HEK293 (cell line): ENCODE data around the gene ATP6V1B1.

Experiments
- CTCF ChIA-PET: fragments of 350-600 bp; formaldehyde crosslinking; extraction: SDS; loops from one replicate; lab custom pipeline; 2021; ENCODE audit warnings: antibody characterized with exemption; lab: Yijun Ruan, JAX
- POLR2A ChIA-PET: fragments of 300-600 bp; formaldehyde crosslinking; extraction: SDS; loops from one replicate; lab custom pipeline; 2020; ENCODE audit warnings: antibody characterized with exemption, inconsistent platforms; lab: Yijun Ruan, JAX
- H3K27ac ChIP-seq: fragments of 200-500 bp; sonication (Bioruptor generic); 2 replicates; pipeline ENCODE4 v1.5.1; 2014; ENCODE audit warnings: low read depth, low read length, control low read depth, inconsistent platforms; ENCODE audit errors: extremely low read depth
- H3K36me3 ChIP-seq, 2 experiments: fragments of 200-500 bp in 1 of 2; sonication (Bioruptor generic) in 1 of 2; 1 replicate in 1 of 2; 2 replicates in 1 of 2; pipeline ENCODE4 v1.5.1; 2014 to 2017; ENCODE audit warnings: inconsistent platforms in 2 of 2, low read length in 2 of 2; ENCODE audit not compliant: control insufficient read depth in 2 of 2, insufficient read depth in 1 of 2
- H3K4me1 ChIP-seq: fragments of 200-500 bp; sonication (Bioruptor generic); 2 replicates; pipeline ENCODE4 v1.5.1; 2014; ENCODE audit warnings: mild to moderate bottlenecking, low read length, inconsistent platforms; ENCODE audit not compliant: control insufficient read depth, insufficient read depth
- H3K4me3 ChIP-seq: 2 replicates; pipeline ENCODE4 v1.5.1; 2011; ENCODE audit warnings: low read depth, mild to moderate bottlenecking, control low read depth, low read length, moderate library complexity
- H3K9me3 ChIP-seq: fragments of 200-500 bp; sonication (Bioruptor generic); 2 replicates; pipeline ENCODE4 v1.5.1; 2014; ENCODE audit warnings: low read depth, low read length, inconsistent platforms; ENCODE audit not compliant: control insufficient read depth, insufficient read depth
- GFI1B ChIP-seq: fragments of 450-650 bp; formaldehyde crosslinking; IDR thresholded peaks from 2 replicates; pipeline ENCODE4 v1.5.1; 2016; ENCODE audit warnings: missing biosample characterization, missing genetic modification characterization
- GLIS1 ChIP-seq: fragments of 450-650 bp; formaldehyde crosslinking; IDR thresholded peaks from 2 replicates; pipeline ENCODE4 v1.5.1; 2016; ENCODE audit warnings: missing biosample characterization, missing genetic modification characterization
- HOXC10 ChIP-seq: sonication (generic); formaldehyde crosslinking; IDR thresholded peaks from 2 replicates; pipeline ENCODE4 v1.8.1; 2023; ENCODE audit warnings: mild to moderate bottlenecking, missing genetic modification reagents
- PRDM10 ChIP-seq: fragments of 450-650 bp; formaldehyde crosslinking; IDR thresholded peaks from 2 replicates; pipeline ENCODE4 v1.5.1; 2016; ENCODE audit warnings: missing biosample characterization, missing genetic modification characterization
- ZBTB8A ChIP-seq: fragments of 450-650 bp; formaldehyde crosslinking; IDR thresholded peaks from 2 replicates; pipeline ENCODE4 v1.5.1; 2016; ENCODE audit warnings: missing biosample characterization, missing genetic modification characterization
- ZEB2 ChIP-seq: fragments of 450-650 bp; formaldehyde crosslinking; IDR thresholded peaks from 2 replicates; pipeline ENCODE4 v1.5.1; 2016; ENCODE audit warnings: missing biosample characterization, missing genetic modification characterization
- ZNF248 ChIP-seq: fragments of 450-650 bp; formaldehyde crosslinking; IDR thresholded peaks from 2 replicates; pipeline ENCODE4 v1.5.1; 2017; ENCODE audit warnings: missing biosample characterization, missing genetic modification characterization
- ZNF292 ChIP-seq: fragments of 450-650 bp; formaldehyde crosslinking; IDR thresholded peaks from 2 replicates; pipeline ENCODE4 v1.5.1; 2016; ENCODE audit warnings: low read depth, missing biosample characterization, missing genetic modification characterization, borderline replicate concordance
- ZNF426 ChIP-seq: fragments of 450-650 bp; formaldehyde crosslinking; IDR thresholded peaks from 2 replicates; pipeline ENCODE4 v1.5.1; 2017; ENCODE audit warnings: missing biosample characterization, missing genetic modification characterization, mild to moderate bottlenecking, inconsistent platforms, moderate library complexity
- ZNF521 ChIP-seq: fragments of 450-650 bp; formaldehyde crosslinking; IDR thresholded peaks from 2 replicates; pipeline ENCODE4 v1.5.1; 2017; ENCODE audit warnings: missing biosample characterization, mild to moderate bottlenecking, missing genetic modification characterization
- ZNF555 ChIP-seq: fragments of 450-650 bp; formaldehyde crosslinking; conservative IDR thresholded peaks from 2 replicates; pipeline ENCODE4 v1.5.1; 2017; ENCODE audit warnings: missing biosample characterization, mild to moderate bottlenecking, missing genetic modification characterization, inconsistent platforms
- ZNF624 ChIP-seq: fragments of 450-650 bp; formaldehyde crosslinking; IDR thresholded peaks from 2 replicates; pipeline ENCODE4 v1.5.1; 2017; ENCODE audit warnings: missing biosample characterization, missing genetic modification characterization
- ZNF701 ChIP-seq: fragments of 450-650 bp; formaldehyde crosslinking; IDR thresholded peaks from 2 replicates; pipeline ENCODE4 v1.5.1; 2016; ENCODE audit warnings: missing biosample characterization, missing genetic modification characterization
- ZNF837 ChIP-seq: fragments of 450-650 bp; formaldehyde crosslinking; IDR thresholded peaks from 2 replicates; pipeline ENCODE4 v1.5.1; 2016; ENCODE audit warnings: missing biosample characterization, missing genetic modification characterization
- TF ChIP-seq, protein P1 (sequence below): fragments of 450-650 bp; formaldehyde crosslinking; IDR thresholded peaks from 2 replicates; pipeline ENCODE4; 2016; ENCODE audit warnings: missing biosample characterization, missing genetic modification characterization
- TF ChIP-seq, protein P2 (sequence below): fragments of 450-650 bp; formaldehyde crosslinking; IDR thresholded peaks from 2 replicates; pipeline ENCODE4 v1.5.1; 2016; ENCODE audit warnings: missing biosample characterization, missing genetic modification characterization

Gene ATP6V1B1

DNA sequence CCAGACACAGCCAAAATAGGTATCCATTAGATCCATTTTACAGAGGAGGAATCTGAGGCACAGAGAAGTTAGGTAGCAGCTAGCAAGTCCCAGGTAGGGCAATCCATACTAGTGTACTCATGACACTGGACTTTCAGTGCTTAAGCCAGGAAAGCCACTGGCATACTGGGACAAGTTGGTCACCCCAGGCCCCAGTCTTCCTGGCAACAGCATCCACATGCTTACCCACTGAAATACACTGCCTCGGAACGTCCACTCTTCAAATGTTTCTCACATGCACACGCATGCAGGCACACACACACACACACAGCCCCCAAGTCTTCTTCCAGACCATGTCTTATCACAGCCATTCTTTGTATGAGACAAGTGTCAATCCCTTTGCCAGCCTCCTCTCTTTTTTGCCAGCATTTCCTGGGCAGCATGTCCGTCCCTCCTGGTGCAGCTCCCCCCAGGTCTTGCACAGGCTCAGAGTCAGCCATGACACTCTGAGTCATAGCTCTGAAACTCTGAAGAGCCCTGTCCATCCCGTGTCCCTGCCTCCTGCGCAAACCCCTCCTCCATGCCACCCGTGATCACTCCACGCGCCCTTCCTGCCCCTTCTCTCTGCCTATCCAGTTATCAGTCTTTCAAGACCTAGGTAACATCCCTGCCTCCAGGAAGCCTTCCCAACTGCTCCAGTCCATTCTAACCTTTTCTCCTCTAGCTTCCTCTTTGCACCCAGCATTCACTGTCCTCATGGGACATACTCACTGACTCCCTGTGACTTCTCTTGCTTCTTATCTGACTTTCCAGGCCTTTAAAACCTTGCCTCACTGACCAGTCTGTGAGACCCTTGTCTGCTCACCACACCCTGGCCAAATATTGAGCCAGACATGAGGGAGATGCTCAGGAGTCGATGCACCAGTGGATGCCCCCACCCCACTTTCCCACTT lies 69.8 kb downstream of the ATP6V1B1 start:
- H3K36me3 ChIP-seq = no peaks in the 10 kb centered on the region
- no peak overlapping the region for H3K27ac ChIP-seq
- no peak overlapping the region for H3K4me3 ChIP-seq
- CTCF ChIA-PET = no interaction called here
- H3K9me3 ChIP-seq = no peaks in the 10 kb centered on the region
- no peaks in the 10 kb centered on the region for H3K4me1 ChIP-seq
- POLR2A ChIA-PET = interaction anchor here (1.3 kb wide), 1 partner anchor 62 kb away, joined by 3 read pairs; no protein-coding TSS in a partner anchor
- TF ChIP-seq, protein P1, sequence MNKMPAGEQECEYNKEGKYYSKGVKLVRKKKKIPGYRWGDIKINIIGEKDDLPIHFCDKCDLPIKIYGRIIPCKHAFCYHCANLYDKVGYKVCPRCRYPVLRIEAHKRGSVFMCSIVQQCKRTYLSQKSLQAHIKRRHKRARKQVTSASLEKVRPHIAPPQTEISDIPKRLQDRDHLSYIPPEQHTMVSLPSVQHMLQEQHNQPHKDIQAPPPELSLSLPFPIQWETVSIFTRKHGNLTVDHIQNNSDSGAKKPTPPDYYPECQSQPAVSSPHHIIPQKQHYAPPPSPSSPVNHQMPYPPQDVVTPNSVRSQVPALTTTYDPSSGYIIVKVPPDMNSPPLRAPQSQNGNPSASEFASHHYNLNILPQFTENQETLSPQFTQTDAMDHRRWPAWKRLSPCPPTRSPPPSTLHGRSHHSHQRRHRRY (tag by site-specific recombination) = no peak
- no peak for TF ChIP-seq PRDM10
- TF ChIP-seq ZNF248 = no peak
- no peak for TF ChIP-seq GLIS1 (tag by site-specific recombination)
- TF ChIP-seq, protein P2, sequence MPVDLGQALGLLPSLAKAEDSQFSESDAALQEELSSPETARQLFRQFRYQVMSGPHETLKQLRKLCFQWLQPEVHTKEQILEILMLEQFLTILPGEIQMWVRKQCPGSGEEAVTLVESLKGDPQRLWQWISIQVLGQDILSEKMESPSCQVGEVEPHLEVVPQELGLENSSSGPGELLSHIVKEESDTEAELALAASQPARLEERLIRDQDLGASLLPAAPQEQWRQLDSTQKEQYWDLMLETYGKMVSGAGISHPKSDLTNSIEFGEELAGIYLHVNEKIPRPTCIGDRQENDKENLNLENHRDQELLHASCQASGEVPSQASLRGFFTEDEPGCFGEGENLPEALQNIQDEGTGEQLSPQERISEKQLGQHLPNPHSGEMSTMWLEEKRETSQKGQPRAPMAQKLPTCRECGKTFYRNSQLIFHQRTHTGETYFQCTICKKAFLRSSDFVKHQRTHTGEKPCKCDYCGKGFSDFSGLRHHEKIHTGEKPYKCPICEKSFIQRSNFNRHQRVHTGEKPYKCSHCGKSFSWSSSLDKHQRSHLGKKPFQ (tag by site-specific recombination) = no peak
- no peak for TF ChIP-seq ZEB2
- no peak for TF ChIP-seq ZNF521 (tag by site-specific recombination)
- TF ChIP-seq ZNF837 (tag by site-specific recombination) = no peak
- TF ChIP-seq HOXC10 (CRISPR knock-in tag) = no peak
- no peak for TF ChIP-seq ZNF426
- TF ChIP-seq ZNF555 = no peak
- TF ChIP-seq, all 188 proteins: peak for 0

DNA sequence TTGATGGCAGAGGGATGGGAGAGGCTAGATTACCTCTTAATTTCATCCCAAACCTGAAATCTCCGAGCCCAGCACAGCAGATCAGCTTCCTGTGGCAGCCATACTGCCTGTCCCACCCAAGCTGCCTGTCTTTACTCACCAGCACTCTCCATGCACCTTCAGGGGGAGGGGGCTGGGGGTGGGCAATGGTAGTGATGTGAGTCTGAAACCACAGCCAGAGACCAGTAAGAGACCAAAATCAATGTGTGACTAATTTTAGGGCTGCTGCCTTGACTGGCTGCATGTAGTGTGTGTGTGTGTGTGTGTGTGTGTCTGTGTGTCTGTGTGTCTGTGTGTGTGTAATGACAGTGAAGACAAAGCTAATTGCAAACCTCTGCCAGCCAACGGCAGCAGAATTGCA lies 70.6 kb downstream of the ATP6V1B1 start:
- no peak overlapping the region for H3K27ac ChIP-seq
- CTCF ChIA-PET = interaction anchor here (0.7 kb wide), 1 partner anchor 147 kb away, joined by 4 read pairs; no protein-coding TSS in a partner anchor
- POLR2A ChIA-PET = no interaction called here

More for the DNA sequence above, 70.6 kb downstream of the ATP6V1B1 start:
- Histone ChIP-seq H3K36me3 (no peaks in the 10 kb centered on the region), H3K4me1 (no peaks in the 10 kb centered on the region), H3K9me3 (no peaks in the 10 kb centered on the region), H3K4me3 (no peak overlapping the region)
- TF ChIP-seq ZNF701 (tag by site-specific recombination) = no peak
- no peak for TF ChIP-seq GFI1B (tag by site-specific recombination)
- no peak for TF ChIP-seq ZNF292 (tag by site-specific recombination)
- TF ChIP-seq ZBTB8A (tag by site-specific recombination) = no peak
- TF ChIP-seq ZNF624 (tag by site-specific recombination) = no peak
- TF ChIP-seq, all 188 proteins: peak for 0
